Fibroblast of pulmonary artery (primary cell): Measurements from ENCODE around the gene ZDHHC13.

Experiments
- DNase-seq: peaks from one replicate; pipeline ENCODE4 v3.0.0-alpha.2; 2010; ENCODE audit warnings: low read depth
- H3K4me3 ChIP-seq: replicated peaks from 2 replicates; pipeline ENCODE4 v1.5.1; 2011; ENCODE audit warnings: low read depth, mild to moderate bottlenecking, control low read depth, low read length, moderate library complexity
- TF ChIP-seq, protein P1 (sequence below): IDR thresholded peaks from 2 replicates; pipeline ENCODE4 v1.5.1; 2011; ENCODE audit warnings: mild to moderate bottlenecking, control low read depth, low read length, inconsistent platforms; ENCODE audit errors: missing control alignments

Gene ZDHHC13

GRCh38 chr11:19176629-19177186 is 59.7 kb downstream of the ZDHHC13 start:
- DNase-seq: no peak
- no peak overlapping the region for H3K4me3 ChIP-seq
- TF ChIP-seq, protein P1, sequence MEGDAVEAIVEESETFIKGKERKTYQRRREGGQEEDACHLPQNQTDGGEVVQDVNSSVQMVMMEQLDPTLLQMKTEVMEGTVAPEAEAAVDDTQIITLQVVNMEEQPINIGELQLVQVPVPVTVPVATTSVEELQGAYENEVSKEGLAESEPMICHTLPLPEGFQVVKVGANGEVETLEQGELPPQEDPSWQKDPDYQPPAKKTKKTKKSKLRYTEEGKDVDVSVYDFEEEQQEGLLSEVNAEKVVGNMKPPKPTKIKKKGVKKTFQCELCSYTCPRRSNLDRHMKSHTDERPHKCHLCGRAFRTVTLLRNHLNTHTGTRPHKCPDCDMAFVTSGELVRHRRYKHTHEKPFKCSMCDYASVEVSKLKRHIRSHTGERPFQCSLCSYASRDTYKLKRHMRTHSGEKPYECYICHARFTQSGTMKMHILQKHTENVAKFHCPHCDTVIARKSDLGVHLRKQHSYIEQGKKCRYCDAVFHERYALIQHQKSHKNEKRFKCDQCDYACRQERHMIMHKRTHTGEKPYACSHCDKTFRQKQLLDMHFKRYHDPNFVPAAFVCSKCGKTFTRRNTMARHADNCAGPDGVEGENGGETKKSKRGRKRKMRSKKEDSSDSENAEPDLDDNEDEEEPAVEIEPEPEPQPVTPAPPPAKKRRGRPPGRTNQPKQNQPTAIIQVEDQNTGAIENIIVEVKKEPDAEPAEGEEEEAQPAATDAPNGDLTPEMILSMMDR: no peak

DNA sequence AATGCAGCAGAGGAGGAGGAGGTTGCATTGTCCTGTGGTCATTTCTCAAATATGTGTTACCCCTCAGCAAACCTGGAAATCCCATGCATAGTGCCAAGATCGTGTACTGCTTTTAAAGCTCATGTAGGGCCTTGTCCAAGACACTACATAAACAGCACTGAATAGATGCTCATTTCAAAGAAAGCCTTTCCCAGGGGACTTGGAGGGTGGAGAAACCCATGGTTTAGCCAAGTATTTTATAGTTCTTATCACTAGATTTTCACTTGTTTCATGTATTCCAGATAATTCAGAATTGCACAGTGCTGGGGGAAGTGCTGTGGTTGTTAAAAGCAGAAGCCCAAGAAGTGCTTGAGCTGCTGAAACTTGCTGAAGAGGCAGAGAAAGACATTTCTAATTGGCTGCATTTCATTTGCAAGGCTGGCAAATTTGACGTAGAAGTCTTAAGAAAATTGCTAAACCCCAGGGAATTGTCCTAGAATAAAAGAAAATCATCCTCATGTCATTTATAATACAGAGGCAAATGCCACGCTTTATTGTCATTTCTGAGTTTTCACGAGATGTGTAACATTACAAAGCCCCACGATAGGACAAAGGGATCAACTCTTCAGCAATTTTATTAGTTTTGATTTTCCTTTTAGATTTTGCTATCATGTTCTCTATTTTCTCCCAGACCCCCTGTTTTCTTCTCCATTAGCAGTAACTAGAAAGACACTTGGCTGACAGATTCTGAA is 64.7 kb downstream of the ZDHHC13 start:
- no peak for DNase-seq
- TF ChIP-seq, protein P1: no peak
- H3K4me3 ChIP-seq: no peak overlapping the region

DNA sequence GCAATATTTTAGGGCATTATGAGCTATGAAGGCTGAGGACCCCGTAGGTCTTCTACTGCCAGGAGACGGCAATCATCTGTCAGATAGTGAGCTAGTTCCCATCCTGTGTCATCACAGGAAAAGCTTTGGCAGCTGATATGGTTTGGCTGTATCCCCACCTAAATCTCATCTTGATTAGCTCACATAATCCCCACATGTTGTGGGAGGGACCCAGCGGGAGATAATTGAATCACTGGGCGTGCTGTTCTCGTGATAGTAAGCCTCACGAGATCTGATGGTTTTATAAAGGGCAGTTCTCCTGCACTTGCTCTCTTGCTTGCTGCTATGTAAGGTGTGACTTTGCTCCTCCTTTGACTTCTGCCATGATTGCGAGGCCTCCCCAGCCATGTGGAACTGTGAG is 66.7 kb downstream of the ZDHHC13 start:
- TF ChIP-seq, protein P1: no peak
- no peak for DNase-seq
- no peak overlapping the region for H3K4me3 ChIP-seq

- DNase-seq: no peak
- no peak overlapping the region for H3K4me3 ChIP-seq
- TF ChIP-seq, protein P1: no peak
These were observed 68.1 kb downstream of the ZDHHC13 start for GRCh38 chr11:19185036-19185435.

- no peak overlapping the region for H3K4me3 ChIP-seq
- DNase-seq: no peak
- TF ChIP-seq, protein P1: no peak
These were observed 68.6 kb downstream of the ZDHHC13 start for GRCh38 chr11:19185516-19186052.

DNA sequence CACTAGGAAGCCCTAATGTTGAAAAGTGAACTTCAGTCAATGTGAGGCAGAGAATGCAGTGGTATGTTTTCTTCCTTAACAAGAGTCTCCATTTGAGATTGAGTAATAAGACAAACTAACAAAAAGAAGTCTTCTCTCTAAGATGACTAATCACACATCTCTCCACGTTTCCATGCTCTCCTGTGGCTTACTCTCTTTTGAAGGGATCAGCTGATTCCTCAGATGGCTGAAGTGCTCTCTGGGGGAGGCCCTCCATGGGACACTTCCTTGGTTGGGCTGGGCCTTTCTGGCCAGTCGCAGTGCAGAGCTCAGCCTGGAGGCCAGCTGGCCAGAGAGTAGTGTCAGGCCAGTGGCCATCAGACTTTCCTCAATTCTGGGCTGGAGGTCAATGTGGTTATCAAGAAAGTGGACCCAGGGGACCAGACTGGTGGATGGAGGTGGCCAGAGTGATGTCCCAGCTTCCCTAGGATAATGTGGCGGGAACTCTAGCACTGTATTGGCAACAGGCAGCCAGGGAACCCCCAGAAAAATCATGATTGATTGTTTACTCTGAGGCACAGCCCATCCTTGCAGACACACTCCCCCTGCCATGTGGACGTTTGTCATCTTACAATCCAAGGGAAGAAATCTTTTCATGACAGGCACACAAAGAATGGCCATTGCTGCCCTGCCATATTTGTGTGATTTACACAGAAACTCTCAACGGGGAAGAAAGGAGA is 70.3 kb downstream of the ZDHHC13 start:
- no peak overlapping the region for H3K4me3 ChIP-seq
- TF ChIP-seq, protein P1: no peak
- DNase-seq: peak; percentile 26
